Activated naive CD4-positive, alpha-beta T cell treated with Interleukin-2 at 50 U/mL for 16 hours (primary cell): ENCODE data around the gene PCBP4.
"Not testable (repeated sequence)": the region's sequence is repeated elsewhere in the genome, so short reads cannot be mapped to it uniquely, and the experiment has no call there.

Experiments used
- DNase-seq: peaks from one replicate; pipeline ENCODE4 v3.0.0-alpha.2; 2020

PCBP4 gene

DNA sequence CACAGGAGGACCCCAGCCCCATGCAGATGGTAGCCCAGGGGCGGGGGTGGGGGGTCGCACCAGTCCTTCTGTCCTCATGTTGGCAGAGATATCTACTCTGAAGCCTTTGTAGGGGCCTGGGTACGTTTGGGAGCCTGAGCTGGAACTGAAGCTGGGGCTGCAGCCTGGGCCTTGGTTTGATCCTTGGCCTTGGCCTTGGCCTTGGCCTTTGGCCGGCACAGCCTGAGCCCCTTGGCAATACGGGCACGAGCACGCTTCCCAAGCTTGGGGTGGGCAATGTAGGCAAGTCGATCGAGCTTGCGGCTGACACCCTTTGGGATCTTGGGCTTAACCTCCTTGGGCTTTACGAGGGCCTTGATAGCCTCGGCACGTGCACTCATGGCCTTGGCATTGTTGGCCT, 26.4 kb upstream of the PCBP4 start:
- DNase-seq = not testable (repeated sequence)

- DNase-seq = no peak
Observed at GRCh38 chr3:51992017-51992682, 24.9 kb upstream of the PCBP4 start.

GRCh38 chr3:51990501-51990971, 23.3 kb upstream of the PCBP4 start:
- not testable (repeated sequence) for DNase-seq

DNA sequence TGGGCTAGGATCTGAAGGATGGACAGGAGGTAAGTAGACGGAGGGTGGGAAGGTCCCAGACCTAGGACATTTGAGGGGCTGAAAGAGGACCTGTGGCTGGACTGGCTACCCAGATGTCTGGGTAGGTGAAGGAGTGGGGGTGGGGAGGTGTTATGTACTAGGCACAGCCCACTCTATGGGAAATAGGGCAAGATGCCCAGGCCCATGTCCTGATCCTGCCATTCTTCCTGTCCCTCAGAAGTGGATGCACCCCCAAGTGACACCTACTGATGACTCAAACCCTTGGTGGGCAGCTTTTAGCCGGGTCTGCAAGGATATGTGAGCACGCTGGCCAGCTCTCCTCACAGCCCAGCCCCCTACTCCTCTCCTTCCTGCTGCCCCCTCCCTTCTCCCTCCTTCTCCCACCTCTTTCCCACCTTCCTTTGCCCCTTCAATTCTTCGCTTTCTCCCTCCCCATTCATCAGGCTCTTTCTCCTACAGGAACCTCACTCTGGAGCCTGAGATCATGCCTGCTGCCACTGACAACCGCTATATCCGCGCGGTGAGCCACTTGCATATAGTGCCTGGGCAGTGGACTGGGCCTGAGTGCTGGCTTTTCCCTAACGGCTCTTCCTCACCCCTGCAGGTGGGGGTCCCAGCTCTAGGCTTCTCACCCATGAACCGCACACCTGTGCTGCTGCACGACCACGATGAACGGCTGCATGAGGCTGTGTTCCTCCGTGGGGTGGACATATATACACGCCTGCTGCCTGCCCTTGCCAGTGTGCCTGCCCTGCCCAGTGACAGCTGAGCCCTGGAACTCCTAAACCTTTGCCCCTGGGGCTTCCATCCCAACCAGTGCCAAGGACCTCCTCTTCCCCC, 21.3 kb upstream of the PCBP4 start:
- no peak for DNase-seq

GRCh38 chr3:51987568-51987967, 20.3 kb upstream of the PCBP4 start:
- no peak for DNase-seq

GRCh38 chr3:51986010-51986947, 19.0 kb upstream of the PCBP4 start:
- DNase-seq = no peak

DNA sequence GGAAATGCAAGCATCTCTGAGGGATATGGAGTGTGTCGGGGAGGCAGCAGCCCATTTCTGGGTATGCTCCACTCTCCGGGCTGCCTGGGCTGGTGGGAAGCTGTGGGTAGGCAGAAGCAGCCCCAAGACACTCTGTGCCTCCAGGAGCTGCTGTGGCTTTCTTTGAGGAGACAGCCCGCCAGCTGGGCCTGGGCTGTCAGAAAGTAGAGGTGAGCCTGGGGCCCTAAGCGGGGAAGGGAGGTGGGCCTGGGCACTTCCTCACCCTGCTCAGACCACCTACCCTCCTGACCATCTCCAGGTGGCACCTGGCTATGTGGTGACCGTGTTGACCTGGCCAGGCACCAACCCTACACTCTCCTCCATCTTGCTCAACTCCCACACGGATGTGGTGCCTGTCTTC, 17.8 kb upstream of the PCBP4 start:
- no peak for DNase-seq

- no peak for DNase-seq
Observed at GRCh38 chr3:51984269-51984647, 17.0 kb upstream of the PCBP4 start.

GRCh38 chr3:51983578-51984268, 16.5 kb upstream of the PCBP4 start:
- DNase-seq = no peak

- peak; percentile 78 for DNase-seq
Observed at GRCh38 chr3:51982838-51983577, 15.8 kb upstream of the PCBP4 start, which contains the start of gene ACY1. TSS of gene ACY1 (plus strand) at chr3:51983535. CDS start at chr3:51984065, 530 bp downstream.

DNA sequence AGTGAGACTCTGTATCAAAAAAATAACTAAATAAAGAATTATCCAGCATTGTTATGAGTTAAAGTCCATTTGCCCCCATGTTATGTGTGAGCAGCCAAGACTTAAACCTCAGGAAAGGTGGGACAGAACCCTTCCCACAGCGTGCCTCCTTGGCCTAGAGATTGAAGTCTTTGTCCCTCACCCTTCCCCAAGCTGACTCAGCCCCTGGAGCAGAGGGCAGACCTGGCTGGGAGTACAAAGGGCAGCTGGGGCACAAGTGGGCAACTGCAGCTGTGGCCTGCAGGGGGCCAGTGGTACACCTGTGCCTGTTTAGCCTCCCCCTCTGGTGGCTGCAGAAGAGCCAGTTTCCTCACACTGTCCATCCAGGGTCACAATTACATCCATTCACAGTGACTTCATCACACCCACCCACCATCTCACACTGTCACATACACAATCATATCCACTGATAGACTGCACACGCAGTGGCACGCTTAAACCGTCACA, 15.1 kb upstream of the PCBP4 start:
- peak; percentile 45 for DNase-seq

DNA sequence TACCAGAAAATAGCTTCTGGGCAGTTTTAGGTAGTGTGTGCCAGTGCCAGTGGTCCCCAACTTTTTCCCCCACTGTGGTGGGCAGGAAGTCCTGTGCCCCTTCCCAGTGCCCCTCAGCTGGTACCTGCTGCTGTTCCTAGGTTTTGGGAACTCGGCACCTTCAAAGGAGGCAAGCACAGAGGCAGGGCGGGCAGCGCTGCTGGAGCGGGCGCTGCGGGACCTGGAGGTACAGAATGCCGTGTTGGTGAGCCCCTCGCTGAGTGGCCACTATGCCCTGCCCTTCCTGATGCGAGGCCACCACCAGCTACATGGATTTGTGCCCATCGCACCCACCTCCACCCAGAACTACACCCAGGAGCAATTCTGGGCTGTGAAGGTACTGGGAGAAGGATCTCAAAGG, 13.0 kb upstream of the PCBP4 start:
- no peak for DNase-seq

DNA sequence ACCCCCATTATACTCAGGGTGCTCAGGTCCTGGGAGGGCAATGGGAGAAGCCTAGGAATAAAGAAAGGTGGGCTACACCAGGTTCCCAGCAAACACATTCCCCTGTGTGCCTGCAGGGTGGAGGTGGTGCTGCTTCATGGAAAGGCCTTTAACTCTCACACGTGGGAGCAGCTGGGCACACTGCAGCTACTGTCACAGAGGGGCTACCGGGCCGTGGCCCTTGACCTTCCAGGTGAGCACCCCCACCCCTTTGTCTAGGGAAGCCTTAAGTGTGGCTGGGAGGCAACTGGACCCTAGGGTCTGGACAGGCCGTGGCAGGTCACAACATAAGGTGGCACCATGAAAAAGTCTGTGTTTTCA, 10.9 kb upstream of the PCBP4 start:
- DNase-seq = no peak

DNA sequence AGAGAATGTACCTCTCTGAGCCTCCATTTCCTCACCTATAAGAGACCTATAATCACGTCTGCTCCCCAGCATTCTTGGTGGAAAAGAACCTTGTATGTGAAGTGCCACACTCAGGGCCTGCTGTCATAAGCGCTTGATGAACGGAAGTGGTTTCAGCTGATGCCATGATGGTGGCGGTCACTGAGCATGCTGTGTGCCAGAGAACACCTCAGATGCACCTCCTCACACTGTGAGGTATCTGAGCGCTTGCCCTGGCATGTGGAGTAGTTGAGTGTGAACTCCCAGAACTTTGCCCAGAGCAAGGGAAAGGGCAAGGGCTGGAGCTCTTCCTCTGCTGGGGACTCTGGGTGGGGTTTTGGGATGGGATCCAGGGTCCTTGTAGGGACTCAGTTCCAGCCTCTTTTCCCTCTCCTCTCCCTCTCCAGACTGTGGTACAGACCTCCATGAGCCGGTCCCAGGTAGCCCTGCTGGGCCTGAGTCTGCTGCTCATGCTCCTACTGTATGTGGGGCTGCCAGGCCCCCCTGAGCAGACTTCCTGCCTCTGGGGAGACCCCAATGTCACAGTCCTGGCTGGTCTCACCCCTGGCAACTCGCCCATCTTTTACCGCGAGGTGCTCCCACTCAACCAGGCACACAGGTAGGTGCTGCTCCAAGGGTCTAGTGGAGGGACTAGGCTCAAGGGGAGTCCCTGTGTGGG, 10.3 kb upstream of the PCBP4 start:
- peak; percentile 28 for DNase-seq

- DNase-seq = no peak
Observed at GRCh38 chr3:51975852-51976549, 8.7 kb upstream of the PCBP4 start.

DNA sequence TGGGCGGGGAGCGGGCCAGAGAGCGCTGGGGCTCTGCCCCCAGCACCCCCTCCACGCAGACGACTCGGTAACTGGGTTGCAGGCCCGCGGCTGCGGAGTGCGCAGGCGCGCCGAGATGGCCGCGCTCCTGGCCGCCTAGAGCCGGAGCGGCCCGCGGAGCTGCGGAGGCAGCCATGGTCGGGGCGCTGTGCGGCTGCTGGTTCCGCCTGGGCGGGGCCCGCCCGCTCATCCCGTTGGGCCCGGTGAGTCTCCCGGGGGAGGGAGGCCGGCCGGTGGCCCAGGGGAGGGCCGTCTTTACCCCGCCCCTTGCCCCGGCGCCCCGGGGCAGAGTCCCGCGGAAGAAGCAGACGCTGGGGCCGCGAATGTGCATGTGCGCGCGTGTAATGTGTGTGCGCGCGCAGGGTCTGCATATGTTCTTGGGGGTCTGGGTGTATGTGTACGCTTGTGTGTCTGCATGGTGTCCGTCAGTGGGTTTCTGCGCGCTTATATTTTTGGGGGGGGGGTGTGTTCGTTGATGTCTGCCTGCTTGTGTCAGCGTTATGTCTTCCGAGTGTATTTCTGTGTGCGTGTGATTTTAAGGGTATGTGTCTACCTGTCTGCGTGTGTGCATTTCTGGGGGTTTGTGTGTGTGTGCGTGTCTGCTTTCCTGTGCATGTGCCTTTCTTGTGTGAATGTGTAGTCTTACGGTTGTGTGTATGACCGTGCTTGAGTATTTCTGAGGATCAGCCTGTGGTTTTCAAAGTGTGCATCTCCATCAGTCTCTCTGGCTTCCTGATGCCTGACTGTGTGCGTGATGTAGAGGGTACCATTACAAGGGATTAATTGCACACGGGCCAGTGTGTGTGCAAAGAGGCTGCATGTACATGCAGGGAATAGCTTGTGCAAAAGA, 8.0 kb upstream of the PCBP4 start, which contains the start of gene ABHD14A:
Gene ABHD14A (plus strand): TSS at position 102 of the 889 bp plus-strand sequence. CDS start 72 bp downstream, at position 174.
- DNase-seq = peak; percentile 75

DNA sequence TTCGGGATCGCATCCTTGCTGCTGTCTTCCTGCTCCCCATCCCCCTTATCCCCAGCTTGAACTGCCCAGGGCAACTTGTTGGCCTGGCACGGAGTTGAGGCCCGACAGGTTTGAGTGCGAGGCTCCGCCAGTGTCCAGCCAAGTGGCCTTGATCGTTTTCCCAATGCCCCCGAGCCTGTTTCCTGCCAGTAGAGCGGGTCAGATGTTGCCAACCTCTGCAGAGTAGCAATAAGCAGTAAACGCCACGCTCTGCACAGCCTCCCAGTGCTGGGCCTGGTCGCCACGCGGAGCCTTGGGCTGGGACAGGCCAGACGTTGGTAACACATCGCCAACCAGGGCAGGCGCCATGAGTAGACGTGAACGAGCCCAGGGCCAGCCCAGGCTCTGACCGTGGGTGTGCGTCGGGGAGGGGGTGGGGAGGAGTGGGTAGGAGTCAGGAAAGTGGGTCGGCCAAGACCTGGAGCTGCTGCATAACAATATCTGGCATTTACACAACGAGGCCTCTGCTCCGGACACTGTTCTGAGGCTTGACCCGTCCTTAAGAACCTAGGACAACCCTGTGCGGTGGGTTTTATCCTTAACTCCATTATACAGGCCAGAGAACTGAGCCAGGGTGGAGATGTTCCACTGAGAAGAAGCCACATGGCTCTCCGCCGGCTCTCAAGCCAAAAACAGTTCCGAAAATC, 7.2 kb upstream of the PCBP4 start:
- no peak for DNase-seq

DNA sequence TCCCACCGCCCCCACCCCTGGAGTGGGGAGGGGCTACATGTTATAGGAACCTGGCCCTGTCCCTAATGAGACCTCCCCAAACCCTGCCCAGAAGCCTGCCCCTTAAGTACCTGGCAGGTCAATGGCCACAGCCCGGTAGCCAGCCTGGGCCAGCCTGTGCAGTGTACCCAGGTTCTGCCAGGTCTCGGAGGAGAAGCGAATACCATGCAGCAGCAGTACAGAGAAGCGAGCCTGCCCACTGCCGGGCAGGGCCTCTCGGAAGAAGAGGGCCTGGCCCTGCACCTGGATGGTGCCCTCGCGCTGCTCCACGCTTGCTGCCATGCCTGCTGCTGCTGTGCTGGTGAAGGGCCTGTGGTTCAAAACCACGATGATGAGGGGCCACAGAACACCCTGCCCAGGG, 4.1 kb upstream of the PCBP4 start:
- DNase-seq = no peak
